Osteoblast (primary cell): ENCODE measurements around the gene OSGEPL1. TPM values are rescaled to one million over a fixed set of nuclear protein-coding genes. Genes with fewer than 3 reads are reported as not detected.
A peak's percentile ranks its signal among the peaks of the same experiment; 100 is the strongest.
"Not testable (repeated sequence)": the region's sequence is repeated elsewhere in the genome, so short reads cannot be mapped to it uniquely, and the experiment has no call there.

Source experiments
- DNase-seq: peaks from one replicate; pipeline ENCODE4 v3.0.0; 2011; ENCODE audit warnings: low spot score, mixed read lengths; ENCODE audit not compliant: insufficient read length; ENCODE audit errors: missing footprints
- H2AFZ ChIP-seq: 2 replicates; pipeline ENCODE4 v1.6.0; 2011; ENCODE audit warnings: mild to moderate bottlenecking, low read length
- H3K27ac ChIP-seq: 2 replicates; pipeline ENCODE4 v1.5.1; 2011; ENCODE audit warnings: mild to moderate bottlenecking, low read depth, low read length, moderate library complexity
- H3K27me3 ChIP-seq: 2 replicates; pipeline ENCODE4 v1.6.0; 2012; ENCODE audit warnings: mild to moderate bottlenecking, control low read depth, inconsistent platforms, low read length, moderate library complexity; ENCODE audit not compliant: insufficient read depth
- H3K36me3 ChIP-seq: 2 replicates; pipeline ENCODE4 v1.5.1; 2011; ENCODE audit warnings: mild to moderate bottlenecking, low read length, control low read depth, moderate library complexity; ENCODE audit not compliant: insufficient read depth
- H3K4me1 ChIP-seq: 2 replicates; pipeline ENCODE4 v1.5.1; 2011; ENCODE audit warnings: mild to moderate bottlenecking, low read length, control low read depth, moderate library complexity; ENCODE audit not compliant: insufficient read depth
- H3K4me2 ChIP-seq: 2 replicates; pipeline ENCODE4 v1.6.0; 2011; ENCODE audit warnings: mild to moderate bottlenecking, low read length; ENCODE audit not compliant: insufficient read depth
- H3K4me3 ChIP-seq: fragments of 200-600 bp; sonication (generic); 3 replicates; pipeline ENCODE4 v1.5.1; 2012; ENCODE audit warnings: mild to moderate bottlenecking, low read length, inconsistent platforms; ENCODE audit not compliant: insufficient read depth
- H3K79me2 ChIP-seq: 2 replicates; pipeline ENCODE4 v1.6.0; 2012; ENCODE audit warnings: mild to moderate bottlenecking, low read length, control low read depth, inconsistent platforms; ENCODE audit not compliant: insufficient read depth
- H3K9me3 ChIP-seq: 2 replicates; pipeline ENCODE4 v1.5.1; 2011; ENCODE audit warnings: low read depth, low read length, control low read depth
- H4K20me1 ChIP-seq: 2 replicates; pipeline ENCODE4 v1.6.0; 2012; ENCODE audit warnings: mild to moderate bottlenecking, low read length, control low read depth; ENCODE audit not compliant: insufficient read depth
- total RNA-seq: library from RNA; depleted of rRNA; stranded (reverse); fragments of >200 nt; gene quantifications from 2 replicates; pipeline ENCODE4 v1.2.3, GENCODE V29; 2012
- TF ChIP-seq, protein P1 (sequence below): IDR thresholded peaks from 2 replicates; pipeline ENCODE4 v1.5.1; 2011; ENCODE audit warnings: mild to moderate bottlenecking, low read depth, low read length, moderate library complexity; ENCODE audit errors: extremely low read depth

Gene OSGEPL1
- total RNA-seq, 1 donor, result 7.2 TPM

GRCh38 chr2:189719571-189719970 is 43.0 kb downstream of the OSGEPL1 start:
- Histone ChIP-seq H4K20me1 (no peaks in the 10 kb centered on the region), H3K27ac (no peak overlapping the region), H3K9me3 (no peaks in the 10 kb centered on the region), H3K36me3 (no peaks in the 10 kb centered on the region), H3K4me3 (no peak overlapping the region), H3K79me2 (no peaks in the 10 kb centered on the region), H3K4me2 (no peak overlapping the region), H2AFZ (no peak overlapping the region), H3K4me1 (no peaks in the 10 kb centered on the region), H3K27me3 (no peaks in the 10 kb centered on the region)
- TF ChIP-seq, protein P1, sequence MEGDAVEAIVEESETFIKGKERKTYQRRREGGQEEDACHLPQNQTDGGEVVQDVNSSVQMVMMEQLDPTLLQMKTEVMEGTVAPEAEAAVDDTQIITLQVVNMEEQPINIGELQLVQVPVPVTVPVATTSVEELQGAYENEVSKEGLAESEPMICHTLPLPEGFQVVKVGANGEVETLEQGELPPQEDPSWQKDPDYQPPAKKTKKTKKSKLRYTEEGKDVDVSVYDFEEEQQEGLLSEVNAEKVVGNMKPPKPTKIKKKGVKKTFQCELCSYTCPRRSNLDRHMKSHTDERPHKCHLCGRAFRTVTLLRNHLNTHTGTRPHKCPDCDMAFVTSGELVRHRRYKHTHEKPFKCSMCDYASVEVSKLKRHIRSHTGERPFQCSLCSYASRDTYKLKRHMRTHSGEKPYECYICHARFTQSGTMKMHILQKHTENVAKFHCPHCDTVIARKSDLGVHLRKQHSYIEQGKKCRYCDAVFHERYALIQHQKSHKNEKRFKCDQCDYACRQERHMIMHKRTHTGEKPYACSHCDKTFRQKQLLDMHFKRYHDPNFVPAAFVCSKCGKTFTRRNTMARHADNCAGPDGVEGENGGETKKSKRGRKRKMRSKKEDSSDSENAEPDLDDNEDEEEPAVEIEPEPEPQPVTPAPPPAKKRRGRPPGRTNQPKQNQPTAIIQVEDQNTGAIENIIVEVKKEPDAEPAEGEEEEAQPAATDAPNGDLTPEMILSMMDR, result no peak
- no peak for DNase-seq

- not testable (repeated sequence) for H3K4me2 ChIP-seq, H4K20me1 ChIP-seq, H3K4me1 ChIP-seq, H2AFZ ChIP-seq, H3K27ac ChIP-seq, H3K27me3 ChIP-seq, H3K36me3 ChIP-seq, DNase-seq, H3K79me2 ChIP-seq, H3K9me3 ChIP-seq, H3K4me3 ChIP-seq
Observed at GRCh38 chr2:189717593-189717992, 45.0 kb downstream of the OSGEPL1 start.

DNA sequence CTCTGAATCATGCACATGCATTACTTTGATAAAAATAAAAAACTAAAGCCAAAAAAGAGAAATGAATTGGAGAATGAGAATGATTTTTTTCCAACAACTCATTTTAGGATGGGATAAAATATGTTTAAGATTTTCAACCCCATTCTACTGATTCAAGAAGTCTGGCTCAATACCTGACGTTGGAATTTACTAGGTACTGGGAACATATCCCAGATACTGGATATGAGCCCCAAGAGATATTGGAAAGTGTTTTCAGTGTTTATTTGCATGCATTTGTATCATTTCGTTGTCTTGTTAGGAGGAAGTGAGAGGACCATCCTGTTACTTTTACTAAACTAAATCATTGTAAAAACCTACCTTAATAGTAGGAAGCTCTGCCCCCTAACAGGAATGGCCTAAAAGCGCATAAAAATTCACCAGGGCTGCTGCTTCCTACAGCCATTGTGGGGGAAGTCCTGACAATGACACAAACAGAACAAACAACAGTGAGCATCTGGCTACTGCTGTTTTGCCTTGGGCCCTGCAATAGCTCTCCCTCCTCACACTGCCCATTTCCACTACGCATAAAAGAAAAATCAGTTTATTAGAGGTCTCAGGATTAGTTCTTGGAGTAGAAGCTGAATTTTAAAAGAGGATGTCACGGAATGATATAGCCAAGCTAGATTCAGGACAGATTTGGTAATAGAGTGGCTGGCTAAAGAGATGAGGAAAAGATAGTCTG is 52.9 kb downstream of the OSGEPL1 start:
- Histone ChIP-seq H3K36me3 (peaks cover 5% of the 10 kb centered on the region), H4K20me1 (no peaks in the 10 kb centered on the region), H3K4me1 (no peaks in the 10 kb centered on the region), H3K27ac (no peak overlapping the region), H3K9me3 (no peaks in the 10 kb centered on the region), H2AFZ (no peak overlapping the region), H3K79me2 (no peaks in the 10 kb centered on the region), H3K4me3 (no peak overlapping the region), H3K27me3 (no peaks in the 10 kb centered on the region), H3K4me2 (no peak overlapping the region)
- TF ChIP-seq, protein P1, result no peak
- no peak for DNase-seq

GRCh38 chr2:189702071-189702470 is 60.5 kb downstream of the OSGEPL1 start:
- Histone ChIP-seq H3K4me1 (no peaks in the 10 kb centered on the region), H3K27me3 (no peaks in the 10 kb centered on the region), H3K4me3 (no peak overlapping the region), H4K20me1 (no peaks in the 10 kb centered on the region), H3K4me2 (no peak overlapping the region), H3K79me2 (no peaks in the 10 kb centered on the region), H3K27ac (no peak overlapping the region), H3K36me3 (no peaks in the 10 kb centered on the region), H2AFZ (no peak overlapping the region), H3K9me3 (no peaks in the 10 kb centered on the region)
- TF ChIP-seq, protein P1, result peak; percentile 34
- DNase-seq, result no peak
